Neural crest cell (in vitro differentiated cells): ENCODE data around the gene FNDC11. TPM values are rescaled to one million over a fixed set of nuclear protein-coding genes. Genes with fewer than 3 reads are reported as not detected.
"Not testable (repeated sequence)": the region's sequence is repeated elsewhere in the genome, so short reads cannot be mapped to it uniquely, and the experiment has no call there.

Experiments used
- DNase-seq: peaks from one replicate; pipeline ENCODE4 v3.0.0; 2021; ENCODE audit warnings: low read depth, mixed read lengths, low spot score
- H3K27ac Mint-ChIP-seq: one replicate; pipeline ENCODE4 v1.8.0; 2021; ENCODE audit warnings: mild to moderate bottlenecking, mixed read lengths; ENCODE audit not compliant: unreplicated experiment
- H3K27me3 Mint-ChIP-seq: 2 replicates; pipeline ENCODE4 v1.8.0; 2021; ENCODE audit warnings: low read depth, mild to moderate bottlenecking, mixed read lengths
- H3K36me3 Mint-ChIP-seq: 2 replicates; pipeline ENCODE4 v1.8.0; 2021; ENCODE audit warnings: low read depth, mild to moderate bottlenecking, mixed read lengths
- H3K4me1 Mint-ChIP-seq: 2 replicates; pipeline ENCODE4 v1.8.0; 2021; ENCODE audit warnings: mixed read lengths
- H3K4me3 Mint-ChIP-seq: one replicate; pipeline ENCODE4 v1.8.0; 2021; ENCODE audit warnings: mild to moderate bottlenecking, mixed read lengths
- H3K9me3 Mint-ChIP-seq: 2 replicates; pipeline ENCODE4 v1.8.0; 2021; ENCODE audit warnings: mixed read lengths
- total RNA-seq: library from RNA; stranded (reverse); gene quantifications from 2 replicates; pipeline ENCODE4 v1.2.1, GENCODE V29; 2021
- TF ChIP-seq, protein P1 (sequence below): fragments of 200-600 bp; sonication (generic); conservative IDR thresholded peaks from 2 replicates; pipeline ENCODE4 v1.5.0; 2021; ENCODE audit warnings: antibody characterized with exemption, mild to moderate bottlenecking

FNDC11 gene
- total RNA-seq, 1 donor from 2014 or later = 1.9 TPM

DNA sequence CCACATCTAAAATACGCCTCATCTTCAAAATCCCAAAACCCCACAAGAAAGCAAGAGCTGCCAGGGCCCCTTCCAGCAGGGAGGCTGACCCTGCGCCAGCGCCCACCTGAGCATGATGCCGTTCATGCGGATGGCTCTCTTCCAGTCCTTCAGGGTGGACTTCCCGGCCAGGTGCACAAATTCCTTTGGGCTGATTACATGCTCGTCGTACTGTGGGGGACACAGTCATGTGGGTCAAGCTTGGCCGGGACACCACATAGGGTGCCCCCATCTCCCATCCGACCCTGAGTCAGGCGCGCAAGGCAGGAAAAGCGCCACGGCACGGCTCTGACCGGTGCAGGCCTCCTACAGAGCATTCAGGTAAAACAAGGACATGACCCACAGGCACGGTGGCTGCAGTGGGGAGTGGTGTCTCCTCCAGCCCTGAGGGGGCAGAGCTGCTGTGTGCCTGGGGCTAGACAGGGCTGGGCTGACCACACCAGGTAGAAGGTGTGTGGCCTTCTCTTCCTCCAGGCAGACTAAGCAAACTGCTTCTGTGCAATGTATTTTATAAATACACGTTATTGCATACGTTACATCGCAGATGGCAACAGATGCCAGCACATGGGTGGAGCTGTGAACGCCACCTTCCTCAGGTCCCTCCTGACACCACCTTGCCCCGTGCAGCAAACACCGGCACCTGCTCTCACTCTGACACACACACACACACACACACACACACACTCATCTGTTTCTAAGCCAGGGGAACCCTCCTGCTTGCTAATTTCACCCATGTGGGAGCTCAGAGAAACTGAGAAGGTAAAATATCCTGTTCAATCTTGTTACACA, 43.9 kb downstream of the FNDC11 start:
- no peak for DNase-seq
- TF ChIP-seq, protein P1, sequence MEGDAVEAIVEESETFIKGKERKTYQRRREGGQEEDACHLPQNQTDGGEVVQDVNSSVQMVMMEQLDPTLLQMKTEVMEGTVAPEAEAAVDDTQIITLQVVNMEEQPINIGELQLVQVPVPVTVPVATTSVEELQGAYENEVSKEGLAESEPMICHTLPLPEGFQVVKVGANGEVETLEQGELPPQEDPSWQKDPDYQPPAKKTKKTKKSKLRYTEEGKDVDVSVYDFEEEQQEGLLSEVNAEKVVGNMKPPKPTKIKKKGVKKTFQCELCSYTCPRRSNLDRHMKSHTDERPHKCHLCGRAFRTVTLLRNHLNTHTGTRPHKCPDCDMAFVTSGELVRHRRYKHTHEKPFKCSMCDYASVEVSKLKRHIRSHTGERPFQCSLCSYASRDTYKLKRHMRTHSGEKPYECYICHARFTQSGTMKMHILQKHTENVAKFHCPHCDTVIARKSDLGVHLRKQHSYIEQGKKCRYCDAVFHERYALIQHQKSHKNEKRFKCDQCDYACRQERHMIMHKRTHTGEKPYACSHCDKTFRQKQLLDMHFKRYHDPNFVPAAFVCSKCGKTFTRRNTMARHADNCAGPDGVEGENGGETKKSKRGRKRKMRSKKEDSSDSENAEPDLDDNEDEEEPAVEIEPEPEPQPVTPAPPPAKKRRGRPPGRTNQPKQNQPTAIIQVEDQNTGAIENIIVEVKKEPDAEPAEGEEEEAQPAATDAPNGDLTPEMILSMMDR = no peak
- H3K4me1 Mint-ChIP-seq = no peaks in the 10 kb centered on the region
- H3K36me3 Mint-ChIP-seq = peaks cover 5% of the 10 kb centered on the region
- no peak overlapping the region for H3K4me3 Mint-ChIP-seq
- no peaks in the 10 kb centered on the region for H3K27me3 Mint-ChIP-seq
- H3K27ac Mint-ChIP-seq = no peak overlapping the region
- no peaks in the 10 kb centered on the region for H3K9me3 Mint-ChIP-seq

DNA sequence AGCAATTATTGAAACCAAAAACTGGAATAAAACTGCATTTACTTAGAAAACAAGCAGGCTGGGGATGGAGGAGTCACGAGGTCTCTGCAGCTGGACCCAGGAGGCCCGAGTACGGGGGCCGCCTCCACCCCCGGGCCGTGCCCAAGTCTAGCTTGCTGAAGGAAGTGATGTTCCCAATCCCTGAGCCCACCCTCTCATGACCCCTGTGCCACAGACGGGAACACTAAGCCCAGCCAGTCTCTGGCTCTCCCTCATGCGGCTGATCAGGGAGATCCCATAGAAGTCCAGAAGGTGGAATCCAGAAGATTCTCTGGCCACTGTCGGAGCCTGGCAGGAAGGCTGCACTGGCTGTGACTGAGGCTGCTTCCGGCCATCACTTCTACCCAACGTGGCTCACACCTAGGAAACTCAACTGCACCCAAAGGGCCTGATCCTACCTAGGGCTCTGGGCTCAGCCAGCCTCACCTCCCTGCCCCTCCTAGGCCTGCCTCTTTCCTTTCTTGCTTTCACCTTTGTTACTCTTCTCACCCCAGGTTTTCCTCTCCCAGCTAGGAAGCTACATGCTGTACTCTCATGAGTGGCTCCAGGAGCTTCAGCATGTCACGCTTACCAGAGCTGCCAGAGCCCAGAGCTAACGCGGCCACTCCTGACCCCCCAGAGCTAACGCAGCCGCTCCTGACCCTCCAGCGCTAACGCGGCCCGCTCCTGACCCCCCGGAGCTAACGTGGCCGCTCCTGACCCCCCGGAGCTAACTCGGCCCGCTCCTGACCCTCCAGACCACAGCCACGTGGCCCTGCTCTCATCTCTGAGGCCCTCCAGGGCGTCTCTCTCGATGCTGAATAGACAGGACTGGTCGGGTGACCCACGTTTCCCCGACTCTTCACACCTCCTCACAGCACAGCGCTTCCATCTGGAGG, 44.8 kb downstream of the FNDC11 start:
- no peaks in the 10 kb centered on the region for H3K4me1 Mint-ChIP-seq
- H3K36me3 Mint-ChIP-seq = peaks cover 7% of the 10 kb centered on the region
- H3K9me3 Mint-ChIP-seq = no peaks in the 10 kb centered on the region
- peak overlapping the region; percentile 91 for H3K27ac Mint-ChIP-seq
- no peaks in the 10 kb centered on the region for H3K27me3 Mint-ChIP-seq
- H3K4me3 Mint-ChIP-seq = no peak overlapping the region
- TF ChIP-seq, protein P1 = no peak
- DNase-seq = no peak

DNA sequence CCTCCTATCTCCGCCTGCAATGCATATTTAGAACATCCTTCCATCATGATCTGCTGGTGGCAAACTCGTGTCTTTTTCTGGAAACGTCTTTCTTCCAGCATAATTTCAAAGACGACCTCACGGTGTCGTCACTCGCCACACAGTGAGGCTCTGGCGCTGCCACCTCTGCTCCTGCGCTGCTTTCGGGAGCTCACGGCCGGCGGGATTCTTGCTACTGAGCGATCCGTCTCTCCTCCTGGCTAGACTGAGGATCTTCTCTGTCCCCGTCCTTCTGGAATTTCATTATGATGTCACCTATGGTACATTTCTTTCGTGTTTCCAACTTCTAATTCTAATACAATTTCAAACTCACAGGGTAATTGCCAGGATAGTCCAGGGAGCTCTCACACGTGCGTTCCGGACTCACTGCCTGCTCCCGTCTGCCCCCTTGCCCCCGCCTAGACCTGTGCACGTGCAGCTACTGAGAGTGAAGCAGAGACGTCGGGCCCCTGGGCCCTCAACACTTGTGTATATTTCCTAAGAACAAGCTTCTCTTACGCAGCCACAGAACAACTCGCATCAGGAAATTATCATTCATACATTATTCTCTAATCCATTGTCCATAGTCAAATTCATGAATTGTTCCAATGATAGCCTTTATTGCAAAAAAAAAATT, 45.6 kb downstream of the FNDC11 start:
- H3K27me3 Mint-ChIP-seq = no peaks in the 10 kb centered on the region
- TF ChIP-seq, protein P1 = no peak
- H3K4me3 Mint-ChIP-seq = no peak overlapping the region
- no peak for DNase-seq
- H3K9me3 Mint-ChIP-seq = no peaks in the 10 kb centered on the region
- H3K27ac Mint-ChIP-seq = no peak overlapping the region
- peaks cover 7% of the 10 kb centered on the region for H3K36me3 Mint-ChIP-seq
- no peaks in the 10 kb centered on the region for H3K4me1 Mint-ChIP-seq

DNA sequence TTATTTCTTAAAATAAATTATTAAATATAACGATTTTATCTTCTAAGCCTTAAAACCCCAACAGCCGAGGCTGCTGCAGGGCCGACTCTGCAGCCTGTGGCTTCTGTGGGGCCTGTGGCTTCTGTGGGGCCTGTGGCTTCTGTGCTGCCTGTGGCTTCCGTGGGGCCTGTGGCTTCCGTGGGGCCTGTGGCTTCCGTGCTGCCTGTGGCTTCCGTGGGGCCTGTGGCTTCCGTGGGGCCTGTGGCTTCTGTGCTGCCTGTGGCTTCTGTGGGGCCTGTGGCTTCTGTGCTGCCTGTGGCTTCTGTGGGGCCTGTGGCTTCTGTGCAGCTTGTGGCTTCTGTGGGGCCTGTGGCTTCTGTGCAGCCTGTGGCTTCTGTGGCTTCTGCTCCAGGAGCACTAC, 47.7 kb downstream of the FNDC11 start:
- not testable (repeated sequence) for H3K4me3 Mint-ChIP-seq, H3K4me1 Mint-ChIP-seq, DNase-seq, H3K27ac Mint-ChIP-seq, H3K36me3 Mint-ChIP-seq, H3K27me3 Mint-ChIP-seq, H3K9me3 Mint-ChIP-seq

DNA sequence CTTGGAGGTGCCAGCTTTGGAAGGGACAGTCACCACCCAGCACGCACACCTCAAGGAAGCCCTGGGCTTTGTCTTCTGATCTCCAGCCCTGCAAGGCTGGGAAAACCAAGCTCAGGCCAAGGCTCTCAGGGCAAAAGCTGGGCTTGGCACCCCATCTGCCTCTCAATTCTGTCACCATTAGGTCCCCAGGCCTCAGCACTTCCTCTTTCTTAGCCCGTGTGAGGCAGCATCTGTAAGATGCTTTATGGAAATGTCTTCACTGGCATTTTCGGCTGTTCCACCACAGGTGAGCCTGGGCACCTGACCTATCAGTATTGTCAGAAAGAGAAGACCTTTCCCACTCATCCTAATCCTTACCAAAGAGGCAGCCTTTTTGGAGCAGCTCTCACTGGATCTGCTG, 48.4 kb downstream of the FNDC11 start:
- Mint-ChIP-seq H3K4me1 (no peaks in the 10 kb centered on the region), H3K36me3 (peaks cover 7% of the 10 kb centered on the region), H3K9me3 (no peaks in the 10 kb centered on the region), H3K4me3 (no peak overlapping the region), H3K27me3 (no peaks in the 10 kb centered on the region), H3K27ac (no peak overlapping the region)
- no peak for DNase-seq
- TF ChIP-seq, protein P1 = no peak

Other genes with a start within 250 kb of the FNDC11 start
- gene CHRNA4, start 192.8 kb upstream of the FNDC11 start, total RNA-seq = 5.4 and 6.3 TPM in 2 replicates
- gene KCNQ2, start 81.5 kb upstream of the FNDC11 start, total RNA-seq = 143 and 157 TPM in 2 replicates
- gene EEF1A2, start 55.1 kb upstream of the FNDC11 start, total RNA-seq = 4.5 and 4.6 TPM in 2 replicates
- gene PPDPF, start 33.4 kb upstream of the FNDC11 start, total RNA-seq = 193 and 201 TPM in 2 replicates
- gene PTK6, start 16.8 kb upstream of the FNDC11 start, total RNA-seq = not detected in 2 replicates
- gene SRMS, start 6.4 kb upstream of the FNDC11 start, total RNA-seq = not detected in 2 replicates
- gene HELZ2, start 20.1 kb downstream of the FNDC11 start, total RNA-seq = 22.3 and 26.5 TPM in 2 replicates
- 14.6 and 15.2 TPM in 2 replicates for gene GMEB2, start 72.9 kb downstream of the FNDC11 start, total RNA-seq
- gene STMN3, start 99.3 kb downstream of the FNDC11 start, total RNA-seq = 96.4 and 101 TPM in 2 replicates
- 46.7 and 48.4 TPM in 2 replicates for gene RTEL1, start 104.2 kb downstream of the FNDC11 start, total RNA-seq
- not detected in 2 replicates for gene TNFRSF6B, start 142.5 kb downstream of the FNDC11 start, total RNA-seq
- 41.0 and 42.1 TPM in 2 replicates for gene ARFRP1, start 153.8 kb downstream of the FNDC11 start, total RNA-seq
- gene ZGPAT, start 153.9 kb downstream of the FNDC11 start, total RNA-seq = 31.3 and 32.1 TPM in 2 replicates
- 16.5 and 17.6 TPM in 2 replicates for gene LIME1, start 182.5 kb downstream of the FNDC11 start, total RNA-seq
- gene SLC2A4RG, start 185.6 kb downstream of the FNDC11 start, total RNA-seq = 73.3 and 79.1 TPM in 2 replicates